Thyroid gland (tissue), 4 donors: ENCODE results near the gene VPS35. TPM values are rescaled to one million over a fixed set of nuclear protein-coding genes. Genes with fewer than 3 reads are reported as not detected.
A peak's percentile ranks its signal among the peaks of the same experiment; 100 is the strongest.

ENCODE experiments used
- DNase-seq, 2 donors: peaks; one replicate each; pipeline ENCODE4 v3.0.0-alpha.2; 2019
- H3K27ac ChIP-seq, 3 donors: fragments of 200-600 bp; sonication (generic); 1 replicate in 2 of 3; 2 replicates in 1 of 3; pipeline ENCODE4 v1.5.1; 2016 to 2019; ENCODE audit warnings: mild to moderate bottlenecking in 1 of 3, moderate library complexity in 1 of 3
- H3K27me3 ChIP-seq: fragments of 200-600 bp; sonication (generic); one replicate; pipeline ENCODE4 v1.5.1; 2019
- H3K36me3 ChIP-seq, 2 donors: fragments of 200-600 bp; sonication (generic); one replicate each; pipeline ENCODE4 v1.5.1; 2016 to 2019
- H3K4me1 ChIP-seq, 2 donors: fragments of 200-600 bp; sonication (generic); one replicate each; pipeline ENCODE4 v1.5.1; 2017 to 2019
- H3K4me3 ChIP-seq, 3 donors: fragments of 200-600 bp; sonication (generic); replicated peaks in 1 of 3; 1 replicate in 2 of 3; 2 replicates in 1 of 3; pipeline ENCODE4 v1.5.1; 2016; ENCODE audit warnings: mild to moderate bottlenecking in 1 of 3
- H3K9me3 ChIP-seq: fragments of 200-600 bp; sonication (generic); one replicate; pipeline ENCODE4 v1.5.1; 2017
- CTCF ChIP-seq, 6 experiments: fragments of 200-600 bp in 3 of 6; fragments of 450-650 bp in 3 of 6; sonication (generic) in 3 of 6; IDR thresholded peaks; one replicate each; pipeline ENCODE4 v1.5.1; 2016 to 2019; ENCODE audit warnings: antibody characterized with exemption in 6 of 6, mild to moderate bottlenecking in 2 of 6, inconsistent platforms in 1 of 6, moderate library complexity in 1 of 6
- POLR2A ChIP-seq, 2 donors: fragments of 450-650 bp; IDR thresholded peaks; one replicate each; pipeline ENCODE4 v1.6.1; 2017; ENCODE audit warnings: antibody characterized with exemption in 2 of 2, mild to moderate bottlenecking in 2 of 2, moderate library complexity in 1 of 2
- WGBS, 2 donors: methylation state at CpG; one replicate each; pipeline ENCODE4 v1.1.5; 2017; 5-methylcytosine and 5-hydroxymethylcytosine counted together
- intact Hi-C: fragments of 100-400 bp; cut with DNase I; formaldehyde crosslinking; loops from one replicate; pipeline ENCODE4 v1.15.1; 2023
- total RNA-seq, 4 donors: library from RNA; depleted of rRNA; stranded (reverse); fragments of >200 nt; gene quantifications; one replicate each; pipeline ENCODE4 v1.2.3, GENCODE V29; 2016

VPS35 gene
- total RNA-seq, 4 donors from 2014 or later = 52.8 to 71.6 (median 62.6) TPM

DNA sequence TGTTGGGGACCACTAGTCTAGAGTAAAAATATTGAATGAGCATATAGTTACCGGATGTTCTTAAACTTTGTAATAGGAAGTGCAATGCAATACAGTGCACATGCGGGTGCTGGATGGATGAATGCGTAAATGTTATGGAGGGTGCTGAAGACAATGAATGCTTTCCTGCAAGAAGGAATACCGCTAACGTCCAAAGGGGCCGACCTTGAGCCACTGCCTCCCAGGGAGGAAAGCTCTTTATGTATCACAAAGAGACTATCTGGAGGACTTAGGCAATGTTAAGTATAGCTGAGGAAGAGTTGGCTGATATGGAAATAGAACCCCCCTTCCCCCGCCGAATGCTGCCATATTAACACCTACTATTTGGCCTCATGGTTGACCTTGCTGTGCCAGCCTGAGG lies 40.3 kb downstream of the VPS35 start:
- Histone ChIP-seq H3K4me3 (no peak overlapping the region), H3K36me3 (no peaks in the 10 kb centered on the region), H3K27ac (no peak overlapping the region), H3K9me3 (no peaks in the 10 kb centered on the region), H3K27me3 (no peaks in the 10 kb centered on the region), H3K4me1 (no peaks in the 10 kb centered on the region)
- DNase-seq = no peak
- 89% methylated on average over 8 of the region's 8 CpGs for WGBS, 2 donors
- intact Hi-C loops = no loop called here
- no peak for TF ChIP-seq POLR2A (IDR thresholded peaks at IDR 0.05)
- TF ChIP-seq CTCF (IDR thresholded peaks at IDR 0.05) = no peak

GRCh38 chr16:46638947-46639925 lies 49.7 kb downstream of the VPS35 start:
- Histone ChIP-seq H3K4me1 (peaks cover 0 to 7% of the 10 kb centered on the region in 2 donors), H3K36me3 (no peaks in the 10 kb centered on the region), H3K27ac (no peak overlapping the region), H3K27me3 (no peaks in the 10 kb centered on the region), H3K9me3 (no peaks in the 10 kb centered on the region), H3K4me3 (no peak overlapping the region)
- 61 to 63% methylated on average over 9 of the region's 9 CpGs for WGBS, 2 donors
- intact Hi-C loops = no loop called here
- no peak for DNase-seq
- no peak for TF ChIP-seq POLR2A (IDR thresholded peaks at IDR 0.05)
- no peak for TF ChIP-seq CTCF (IDR thresholded peaks at IDR 0.05)

GRCh38 chr16:46632778-46633733 lies 55.9 kb downstream of the VPS35 start:
- intact Hi-C loops = no loop called here
- WGBS, 2 donors = 75 to 81% methylated on average over 22 to 31 of the region's 32 CpGs
- no peak for DNase-seq
- Histone ChIP-seq H3K27me3 (no peaks in the 10 kb centered on the region), H3K4me1 (no peaks in the 10 kb centered on the region), H3K4me3 (no peak overlapping the region), H3K27ac (no peak overlapping the region), H3K36me3 (no peaks in the 10 kb centered on the region), H3K9me3 (no peaks in the 10 kb centered on the region)
- no peak for TF ChIP-seq POLR2A (IDR thresholded peaks at IDR 0.05)
- no peak for TF ChIP-seq CTCF (IDR thresholded peaks at IDR 0.05)

- H3K27ac ChIP-seq = no peak overlapping the region
- H3K4me1 ChIP-seq = no peaks in the 10 kb centered on the region
- H3K27me3 ChIP-seq = no peaks in the 10 kb centered on the region
- H3K36me3 ChIP-seq = no peaks in the 10 kb centered on the region
- H3K4me3 ChIP-seq = no peak overlapping the region
- intact Hi-C loops = no loop called here
- TF ChIP-seq POLR2A (IDR thresholded peaks at IDR 0.05) = no peak
- TF ChIP-seq CTCF (IDR thresholded peaks at IDR 0.05) = peak in 1 of 6 experiments; percentile 12
- no peaks in the 10 kb centered on the region for H3K9me3 ChIP-seq
- DNase-seq = no peak
- WGBS, 2 donors = 25 to 32% methylated on average over 10 of the region's 10 CpGs
Observed at GRCh38 chr16:46629331-46630219, 59.4 kb downstream of the VPS35 start.
